ENCODE measurements around the gene ROBO3.

The ROBO3 gene

GRCh38 chr11:124846070-124846673 lies 19.1 kb upstream of the ROBO3 start:
- DNase-seq = no peak

DNA sequence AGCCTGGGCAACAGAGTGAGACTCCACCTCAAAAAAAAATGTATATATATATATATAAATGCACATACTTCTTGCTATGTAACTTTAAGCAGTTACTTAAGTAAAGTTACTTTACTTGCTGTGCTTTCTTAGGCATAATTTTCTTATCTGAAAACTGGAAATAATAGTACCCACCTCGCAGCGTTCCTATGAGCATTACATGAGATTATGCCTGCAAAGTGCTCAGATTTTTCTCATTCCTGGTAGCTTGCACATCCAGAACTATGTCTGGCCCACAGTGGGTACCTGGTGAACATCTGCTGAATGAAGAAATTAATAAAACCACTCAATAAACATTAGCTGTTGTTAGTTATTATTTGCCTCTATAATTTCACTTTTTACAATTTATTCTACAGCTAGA lies 6.1 kb upstream of the ROBO3 start:
- no peak for DNase-seq

GRCh38 chr11:124861670-124862069 lies 3.6 kb upstream of the ROBO3 start:
- DNase-seq = no peak

- DNase-seq = no peak
These were observed 2.0 kb upstream of the ROBO3 start for GRCh38 chr11:124863137-124863825.

- no peak for DNase-seq
These were observed 1.4 kb upstream of the ROBO3 start for GRCh38 chr11:124863826-124864165.

DNA sequence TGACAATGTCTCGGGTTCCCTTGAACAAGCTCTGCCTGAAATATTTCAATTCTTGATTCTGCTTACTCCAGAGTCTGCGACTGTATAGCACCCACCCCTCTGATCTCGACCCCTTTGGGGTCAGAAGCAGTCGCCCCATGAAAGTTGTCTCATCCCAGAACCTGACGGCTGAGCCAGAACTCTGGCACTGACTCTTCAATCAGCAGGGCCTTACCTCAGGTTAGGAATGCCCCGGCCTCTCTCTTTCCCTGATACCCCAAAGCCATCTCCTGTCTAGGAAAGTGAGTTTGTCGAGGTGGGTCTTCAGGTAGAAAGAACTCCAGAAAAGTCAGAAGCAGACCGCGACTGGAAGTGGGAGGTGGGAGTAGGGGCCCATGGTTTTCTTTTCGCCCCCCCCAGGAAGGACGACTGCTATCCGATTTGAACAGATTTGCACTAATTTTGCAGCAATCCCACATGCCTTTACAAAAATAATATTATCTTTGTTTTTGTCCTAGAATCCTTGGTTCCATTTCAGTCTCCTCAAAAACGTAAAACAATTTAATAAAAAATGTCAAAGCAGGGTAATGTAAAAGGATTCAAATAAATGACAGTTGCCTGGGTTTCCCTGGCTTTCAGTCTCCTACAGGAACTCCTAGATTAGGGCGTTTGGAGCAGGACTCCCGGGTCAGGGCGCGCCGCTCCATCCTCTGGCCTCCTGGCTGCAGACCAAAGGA lies 898 bp upstream of the ROBO3 start:
- no peak for DNase-seq

GRCh38 chr11:124864892-124865180 lies 396 bp upstream of the ROBO3 start:
- DNase-seq = no peak

DNA sequence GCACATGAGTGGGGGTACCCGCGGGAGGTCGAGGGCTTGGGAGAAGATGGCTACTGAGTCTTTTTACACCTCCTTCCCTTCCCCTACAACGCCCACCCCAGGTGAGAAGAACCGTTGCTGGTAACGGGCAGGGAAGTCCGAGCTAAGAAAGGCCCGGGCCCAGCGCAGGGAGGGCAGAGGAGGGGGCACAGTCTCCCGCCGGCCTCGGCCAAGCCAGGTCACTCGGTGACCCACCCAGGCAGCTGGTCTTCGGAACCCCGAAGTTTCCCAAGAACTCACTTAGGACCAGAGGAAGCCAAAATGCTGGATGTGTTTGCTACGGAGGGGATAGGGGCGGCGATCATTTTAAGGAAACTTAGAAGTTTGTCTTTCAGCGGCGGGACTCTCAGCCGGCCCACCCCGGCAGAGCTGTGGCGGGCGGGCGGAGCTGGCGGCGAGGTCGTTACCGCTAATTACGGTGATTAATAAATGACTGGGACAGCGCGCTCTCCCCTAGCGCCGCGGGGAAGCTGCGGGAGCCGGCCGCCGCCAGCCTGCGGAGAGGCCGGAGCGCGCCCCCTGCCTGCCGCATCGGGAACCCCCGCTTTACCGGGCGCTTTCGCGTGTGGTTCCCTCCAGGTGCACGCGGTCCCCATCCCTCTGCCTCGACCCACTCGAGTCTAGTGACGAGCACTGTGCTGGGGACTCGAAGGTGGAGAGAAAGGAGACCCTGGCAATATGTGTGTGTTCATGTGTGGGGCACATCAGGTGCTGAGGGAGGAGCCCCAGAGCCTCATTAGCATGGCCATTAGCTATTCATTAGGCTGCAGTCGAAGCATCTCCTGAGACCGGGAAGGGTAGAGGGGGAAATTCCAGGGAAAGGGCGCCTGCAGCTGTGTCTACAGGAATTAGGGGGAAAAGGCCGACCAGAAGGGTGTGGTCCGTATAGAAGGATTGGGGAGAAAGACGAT lies 945 bp downstream of the ROBO3 start:
- no peak for DNase-seq

- DNase-seq = no peak
These were observed 2.5 kb downstream of the ROBO3 start for GRCh38 chr11:124867700-124868099.

- no peak for DNase-seq
These were observed 3.4 kb downstream of the ROBO3 start for GRCh38 chr11:124868331-124869274.

DNA sequence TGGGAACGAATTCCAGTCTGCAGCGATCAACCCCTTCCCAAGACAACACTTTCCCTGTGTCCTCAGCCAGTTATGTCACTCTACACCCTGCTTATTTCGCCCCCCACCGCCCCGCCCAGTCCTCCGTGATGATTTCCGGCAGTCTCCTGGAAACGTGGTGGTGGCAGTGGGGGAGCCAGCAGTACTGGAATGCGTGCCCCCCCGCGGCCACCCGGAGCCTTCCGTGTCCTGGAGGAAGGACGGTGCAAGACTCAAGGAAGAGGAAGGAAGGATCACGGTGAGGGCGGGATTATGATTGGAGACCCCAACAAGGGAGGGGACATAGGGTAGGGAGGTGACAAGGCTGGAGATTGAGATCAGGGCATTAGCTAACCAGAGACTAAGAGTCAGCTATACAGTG lies 4.1 kb downstream of the ROBO3 start:
- no peak for DNase-seq

GRCh38 chr11:124869856-124870387 lies 4.7 kb downstream of the ROBO3 start:
- DNase-seq = no peak

- DNase-seq = no peak
These were observed 5.2 kb downstream of the ROBO3 start for GRCh38 chr11:124870430-124870829.

DNA sequence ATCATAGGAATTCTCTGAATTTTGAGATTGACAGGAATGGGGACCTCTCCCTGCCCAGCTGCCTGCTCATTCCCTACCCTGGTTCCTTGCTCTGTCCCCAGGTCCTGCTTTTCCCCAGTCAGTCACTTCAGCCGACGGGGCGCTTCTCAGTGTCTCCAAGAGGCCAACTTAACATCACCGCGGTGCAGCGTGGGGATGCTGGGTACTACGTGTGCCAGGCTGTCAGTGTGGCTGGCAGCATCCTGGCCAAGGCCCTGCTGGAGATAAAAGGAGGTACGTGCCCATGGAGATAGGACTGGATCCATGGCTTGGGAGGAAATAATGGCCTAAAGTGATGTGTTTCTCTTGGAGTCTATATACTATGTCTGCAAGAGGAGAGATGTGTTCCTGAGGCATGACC lies 7.0 kb downstream of the ROBO3 start:
- DNase-seq = no peak

- no peak for DNase-seq
These were observed 7.5 kb downstream of the ROBO3 start for GRCh38 chr11:124872741-124873140.

DNA sequence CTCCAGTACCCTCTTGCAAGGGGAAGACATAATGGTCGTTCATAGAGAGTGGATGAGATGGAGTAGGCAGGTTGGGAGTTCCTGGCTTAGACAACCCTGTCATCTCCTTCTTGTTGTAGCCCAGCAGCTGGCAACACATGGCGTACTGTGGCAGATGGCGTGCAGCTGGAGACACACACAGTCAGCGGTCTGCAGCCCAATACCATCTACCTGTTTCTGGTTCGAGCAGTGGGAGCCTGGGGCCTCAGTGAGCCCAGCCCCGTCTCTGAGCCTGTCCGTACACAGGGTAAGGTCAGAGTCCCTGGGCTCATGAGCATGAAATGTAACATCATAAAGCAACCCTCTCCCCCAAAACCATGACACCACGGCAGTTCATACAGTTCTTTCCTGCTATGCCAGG lies 8.7 kb downstream of the ROBO3 start:
- no peak for DNase-seq

DNA sequence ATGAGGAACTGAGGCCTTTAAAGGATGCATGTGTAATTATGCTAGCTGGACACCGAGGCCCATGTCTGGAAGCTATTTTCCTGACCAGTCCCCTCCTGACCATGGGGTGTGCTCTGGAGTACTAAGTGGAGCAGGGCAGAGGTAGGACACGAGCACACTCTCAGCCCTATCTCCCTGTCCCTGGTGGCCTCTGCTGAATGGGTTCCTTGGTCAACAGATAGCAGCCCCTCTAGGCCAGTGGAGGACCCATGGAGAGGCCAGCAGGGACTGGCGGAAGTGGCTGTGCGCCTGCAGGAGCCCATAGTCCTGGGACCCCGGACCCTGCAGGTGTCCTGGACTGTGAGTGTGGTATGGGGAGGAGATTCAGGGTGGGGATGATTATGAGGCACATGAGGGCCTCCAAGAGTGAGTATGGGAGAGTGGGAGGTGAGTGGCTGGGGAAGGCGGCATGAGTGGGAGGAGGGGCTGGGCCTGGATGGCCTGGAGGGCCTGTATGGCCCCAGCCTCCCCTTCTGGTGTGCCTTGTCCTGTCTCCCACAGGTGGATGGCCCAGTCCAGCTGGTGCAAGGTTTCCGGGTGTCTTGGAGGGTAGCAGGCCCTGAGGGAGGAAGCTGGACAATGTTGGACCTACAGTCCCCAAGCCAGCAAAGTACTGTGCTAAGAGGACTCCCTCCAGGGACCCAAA lies 9.5 kb downstream of the ROBO3 start:
- DNase-seq = no peak

- DNase-seq = no peak
These were observed 10.2 kb downstream of the ROBO3 start for GRCh38 chr11:124875401-124875800.

DNA sequence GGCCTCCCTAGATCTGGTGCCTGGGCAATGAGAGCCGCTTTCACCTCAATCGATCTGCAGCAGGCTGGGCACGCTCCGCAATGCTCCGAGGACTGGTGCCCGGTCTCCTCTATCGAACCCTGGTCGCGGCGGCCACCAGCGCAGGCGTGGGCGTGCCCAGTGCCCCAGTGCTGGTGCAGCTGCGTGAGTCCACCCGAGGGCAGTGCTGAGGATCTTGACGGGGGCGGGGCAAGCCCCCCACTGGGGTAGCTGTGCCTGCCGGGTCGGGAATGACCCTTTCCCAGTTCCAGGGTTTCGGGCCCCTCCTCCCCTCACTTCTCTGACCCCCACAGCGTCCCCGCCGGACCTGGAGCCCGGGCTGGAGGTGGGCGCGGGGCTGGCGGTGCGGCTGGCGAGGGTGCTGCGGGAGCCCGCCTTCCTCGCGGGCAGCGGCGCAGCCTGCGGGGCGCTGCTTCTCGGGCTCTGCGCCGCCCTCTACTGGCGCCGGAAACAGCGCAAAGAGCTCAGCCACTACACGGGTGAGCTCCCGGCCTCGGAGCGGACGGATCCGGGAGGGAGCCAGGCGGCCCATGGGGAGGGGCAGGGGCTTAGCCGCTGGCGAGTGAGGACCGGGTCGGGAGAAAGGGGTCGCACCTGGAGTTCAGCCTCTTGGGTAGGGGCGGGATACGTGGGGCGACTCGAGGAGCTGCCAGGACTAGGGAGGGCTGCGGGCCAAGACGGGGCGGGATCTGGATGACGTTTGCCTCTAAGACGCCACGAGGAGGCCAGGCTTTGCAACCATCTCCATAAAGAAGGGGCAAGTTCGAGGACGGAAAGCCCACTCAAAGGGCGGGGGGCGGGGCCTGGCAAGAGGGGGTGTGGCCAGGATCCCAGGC lies 10.9 kb downstream of the ROBO3 start:
- peak; percentile 80 for DNase-seq
